ENCODE results near the gene PPP1R26. TPM values are rescaled to one million over a fixed set of nuclear protein-coding genes. Genes with fewer than 3 reads are reported as not detected.

The PPP1R26 gene
- total RNA-seq, 1 donor from 2014 or later = 23.3 TPM

DNA sequence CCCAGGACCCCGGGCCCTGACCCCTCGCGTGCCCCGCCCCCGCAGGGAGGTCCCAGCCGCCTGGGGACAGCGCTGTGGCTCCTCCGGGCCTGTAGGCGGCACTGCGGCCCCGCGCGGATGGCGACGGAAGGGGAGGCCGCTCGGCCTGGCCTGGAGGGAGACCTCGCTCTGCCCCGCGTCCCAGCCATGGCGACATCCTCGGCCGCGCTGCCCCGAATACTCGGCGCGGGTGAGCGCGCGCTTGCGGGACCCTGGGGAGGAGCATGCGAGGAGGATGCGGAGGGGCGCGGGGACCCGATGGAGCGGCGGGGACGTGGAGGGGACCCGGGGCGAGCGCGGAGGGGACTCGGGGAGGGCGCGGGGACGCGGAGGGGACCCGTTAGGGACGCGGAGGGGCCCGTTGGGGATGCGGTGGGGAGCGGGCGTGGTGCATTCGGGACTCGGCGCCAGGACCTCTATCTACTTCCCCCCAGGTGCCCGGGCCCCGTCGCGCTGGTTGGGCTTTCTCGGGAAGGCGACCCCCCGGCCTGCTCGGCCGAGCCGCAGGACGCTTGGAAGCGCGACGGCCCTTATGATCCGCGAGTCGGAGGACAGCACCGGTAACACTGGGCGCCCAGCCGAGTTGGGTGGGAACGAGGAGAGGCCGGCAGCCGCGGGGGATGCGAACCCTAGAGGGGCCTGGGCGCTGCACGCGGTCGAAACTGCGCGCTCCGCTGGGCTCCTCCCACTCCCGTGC is 21.1 kb downstream of the PPP1R26 start, which contains the start of gene MRPS2:
Gene MRPS2, plus strand, starts transcription at position 158 of the 736 bp plus-strand sequence. Its CDS starts 29 bp downstream, at position 187.
- DNase-seq (peak; percentile 94), ATAC-seq (peak; percentile 97)
- intact Hi-C loops (cut with micrococcal nuclease) = no loop called here

DNA sequence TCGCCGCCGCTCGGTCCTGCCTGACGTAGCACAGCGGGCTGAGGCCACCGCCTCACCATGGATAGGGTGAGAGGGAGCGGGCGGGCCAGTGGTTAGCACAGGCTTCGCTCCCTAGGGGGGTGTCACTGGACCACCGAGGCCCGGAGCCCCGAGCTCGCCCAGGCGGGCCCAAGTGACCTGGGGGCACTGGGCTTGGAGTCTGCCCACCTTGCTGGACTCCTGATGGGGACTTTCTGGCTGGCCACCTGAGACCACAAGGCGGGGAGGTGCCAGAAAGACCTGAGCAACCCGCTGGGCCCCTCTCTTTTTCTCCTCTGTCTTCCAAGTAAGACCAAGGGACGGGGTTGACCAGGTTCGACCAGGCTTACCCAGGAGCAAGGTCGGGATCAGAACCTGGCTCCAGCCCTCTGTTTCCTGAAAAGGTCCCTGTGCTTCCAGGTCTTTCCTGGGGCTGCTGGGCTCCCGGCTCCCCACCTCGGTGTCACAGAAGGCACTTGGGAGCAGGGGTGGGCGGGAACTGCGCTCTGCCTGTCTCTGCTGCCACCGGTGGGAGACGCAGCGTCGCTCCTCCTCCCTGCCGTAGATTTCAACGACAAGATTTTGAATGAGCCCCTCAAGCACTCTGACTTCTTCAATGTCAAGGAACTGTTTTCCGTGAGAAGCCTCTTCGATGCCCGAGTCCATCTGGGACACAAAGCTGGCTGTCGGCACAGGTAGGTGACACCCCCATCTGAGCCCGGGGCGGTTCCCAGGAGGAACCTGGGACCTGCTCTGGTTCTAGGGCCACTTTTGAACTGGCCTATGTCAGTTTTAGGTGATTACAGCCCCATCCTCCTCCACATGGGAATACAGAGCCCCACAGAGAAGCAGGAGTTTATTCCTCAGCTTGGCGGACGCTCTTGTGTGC is 21.9 kb downstream of the PPP1R26 start:
- DNase-seq (peak; percentile 27), ATAC-seq (no peak)
- intact Hi-C loops (cut with micrococcal nuclease) = no loop called here

DNA sequence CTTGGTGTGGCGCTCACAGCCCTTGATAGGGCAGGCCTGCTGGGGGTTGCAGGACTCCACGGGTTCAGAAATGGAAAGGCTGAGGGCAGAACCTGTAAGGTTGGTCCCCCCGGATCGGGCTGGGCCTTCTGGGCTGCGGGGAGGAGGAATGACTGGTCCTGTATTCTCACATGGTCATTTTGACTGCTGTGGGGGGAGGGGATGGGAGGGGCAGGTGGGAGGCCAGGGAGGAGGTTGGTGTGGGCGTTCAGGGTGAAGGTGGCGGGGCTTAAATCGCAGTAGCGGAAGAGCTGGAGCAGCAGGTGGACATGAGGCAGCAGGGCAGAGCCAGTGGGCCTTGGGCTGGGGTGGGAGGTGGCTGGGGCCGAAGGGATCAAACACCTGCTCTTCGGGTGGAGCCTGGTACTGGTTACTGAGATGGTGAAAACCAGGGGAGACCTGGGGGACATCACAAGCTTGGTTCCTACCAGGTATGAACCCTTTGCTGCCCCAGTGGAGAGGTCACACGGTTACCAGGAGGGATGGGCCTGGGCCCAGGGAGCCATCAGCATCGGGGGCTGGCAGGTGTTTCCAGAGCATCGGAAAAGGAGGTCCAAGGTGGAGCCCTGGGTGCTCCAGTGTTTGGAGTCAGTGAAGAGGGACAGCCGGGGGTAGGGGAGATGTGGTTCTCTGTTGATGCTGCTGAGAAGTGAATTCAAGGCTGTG is 22.7 kb downstream of the PPP1R26 start:
- no peak for ATAC-seq
- peak; percentile 19 for DNase-seq
- intact Hi-C loops (cut with micrococcal nuclease) = no loop called here

- intact Hi-C loops (cut with micrococcal nuclease) = no loop called here
- no peak for ATAC-seq
- peak; percentile 21 for DNase-seq
Observed at GRCh38 chr9:135502873-135503321, 23.3 kb downstream of the PPP1R26 start.

GRCh38 chr9:135503371-135504261 is 24.0 kb downstream of the PPP1R26 start:
- DNase-seq (peak; percentile 25), ATAC-seq (no peak)
- intact Hi-C loops (cut with micrococcal nuclease) = no loop called here

- intact Hi-C loops (cut with micrococcal nuclease) = no loop called here
- peak; percentile 72 for DNase-seq
- ATAC-seq = no peak
Observed at GRCh38 chr9:135504262-135505243, 25.0 kb downstream of the PPP1R26 start.

GRCh38 chr9:135505406-135506187 is 26.0 kb downstream of the PPP1R26 start:
- no peak for ATAC-seq
- intact Hi-C loops (cut with micrococcal nuclease) = no loop called here
- DNase-seq = peak; percentile 27

DNA sequence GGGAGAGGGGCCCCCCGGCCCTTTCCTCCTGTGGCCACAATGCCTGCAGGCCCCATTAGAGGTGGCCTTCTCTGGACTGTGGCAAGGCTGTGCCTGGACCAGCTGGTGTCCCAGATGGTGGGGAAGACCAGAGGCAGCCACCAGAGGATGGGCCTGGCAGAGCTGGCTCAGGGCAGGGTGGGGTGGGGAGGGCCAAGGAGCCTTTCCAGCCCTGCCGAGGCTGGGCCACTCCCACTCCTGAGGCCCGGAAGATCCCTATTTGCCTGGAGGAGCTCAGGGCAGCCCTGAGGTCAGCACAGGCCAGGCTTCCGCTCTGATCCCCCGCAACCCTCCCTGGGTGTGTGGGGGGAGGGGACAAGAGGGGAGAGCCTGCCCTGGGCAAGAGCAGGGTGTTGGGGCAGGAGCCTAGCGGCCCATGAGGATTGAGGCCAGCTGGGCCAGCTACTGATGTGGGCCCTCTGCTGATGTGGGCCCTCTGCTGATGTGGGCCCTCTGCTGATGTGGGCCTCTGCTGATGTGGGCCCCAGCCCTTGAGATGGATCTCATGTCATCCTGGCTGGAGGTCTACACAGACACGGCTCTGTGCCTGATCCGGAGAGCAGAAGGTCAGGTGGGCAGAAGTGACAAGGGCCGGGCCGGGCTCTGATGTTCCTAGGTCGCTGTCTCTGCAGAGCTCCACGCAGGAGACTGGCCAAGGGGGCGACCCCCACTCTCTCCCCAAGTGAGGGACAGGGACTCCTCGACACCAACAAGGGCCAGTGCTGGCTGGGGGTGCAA is 26.9 kb downstream of the PPP1R26 start:
- DNase-seq = peak; percentile 26

GRCh38 chr9:135507104-135508035 is 27.8 kb downstream of the PPP1R26 start:
- no peak for DNase-seq
- intact Hi-C loops (cut with micrococcal nuclease) = no loop called here
- no peak for ATAC-seq

More for the DNA sequence above, 26.9 kb downstream of the PPP1R26 start:
- intact Hi-C loops (cut with micrococcal nuclease) = no loop called here
- no peak for ATAC-seq

GRCh38 chr9:135508211-135508820 is 28.7 kb downstream of the PPP1R26 start:
- intact Hi-C loops (cut with micrococcal nuclease) = no loop called here
- DNase-seq = no peak
- ATAC-seq = no peak

GRCh38 chr9:135509458-135509857 is 29.9 kb downstream of the PPP1R26 start:
- ATAC-seq = no peak
- DNase-seq = no peak
- intact Hi-C loops (cut with micrococcal nuclease) = no loop called here

DNA sequence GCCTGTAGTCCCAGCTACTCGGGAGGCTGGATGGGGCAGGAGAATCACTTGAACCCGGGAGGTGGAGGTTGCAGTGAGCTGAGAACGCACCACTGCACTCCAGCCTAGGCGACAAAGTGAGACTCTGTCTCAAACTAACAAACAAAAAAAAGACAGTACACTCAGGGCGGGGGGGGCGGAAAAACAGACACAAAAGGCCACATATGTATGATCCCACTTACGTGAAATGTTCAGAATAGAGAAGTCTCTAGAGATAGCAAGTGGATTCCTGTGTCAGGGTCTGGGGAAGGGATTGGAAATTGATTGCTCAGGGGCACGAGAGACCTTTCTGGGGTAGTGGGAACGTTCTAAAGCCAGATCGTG is 32.6 kb downstream of the PPP1R26 start:
- DNase-seq = no peak
- ATAC-seq = no peak
- intact Hi-C loops (cut with micrococcal nuclease) = no loop called here

DNA sequence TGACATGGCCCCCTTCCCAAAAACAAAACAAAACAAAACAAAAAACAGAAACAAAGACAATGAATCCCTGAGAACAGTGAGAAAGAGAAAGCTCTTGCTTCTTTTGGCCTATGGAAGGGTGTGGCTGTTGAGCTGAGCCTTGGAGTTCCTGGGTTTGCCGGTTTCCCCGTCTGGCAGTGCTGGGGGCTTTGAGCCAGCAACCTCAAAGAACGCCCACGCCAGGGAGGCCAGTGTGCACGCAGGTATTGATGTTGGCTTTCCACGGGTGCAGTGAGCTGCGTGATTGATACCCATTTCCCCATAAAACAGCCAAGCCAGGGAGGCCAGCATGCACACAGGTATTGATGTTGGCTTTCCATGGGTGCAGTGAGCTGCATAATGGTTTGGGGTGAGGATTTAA is 33.3 kb downstream of the PPP1R26 start:
- intact Hi-C loops (cut with micrococcal nuclease) = no loop called here
- ATAC-seq (no peak), DNase-seq (no peak)

DNA sequence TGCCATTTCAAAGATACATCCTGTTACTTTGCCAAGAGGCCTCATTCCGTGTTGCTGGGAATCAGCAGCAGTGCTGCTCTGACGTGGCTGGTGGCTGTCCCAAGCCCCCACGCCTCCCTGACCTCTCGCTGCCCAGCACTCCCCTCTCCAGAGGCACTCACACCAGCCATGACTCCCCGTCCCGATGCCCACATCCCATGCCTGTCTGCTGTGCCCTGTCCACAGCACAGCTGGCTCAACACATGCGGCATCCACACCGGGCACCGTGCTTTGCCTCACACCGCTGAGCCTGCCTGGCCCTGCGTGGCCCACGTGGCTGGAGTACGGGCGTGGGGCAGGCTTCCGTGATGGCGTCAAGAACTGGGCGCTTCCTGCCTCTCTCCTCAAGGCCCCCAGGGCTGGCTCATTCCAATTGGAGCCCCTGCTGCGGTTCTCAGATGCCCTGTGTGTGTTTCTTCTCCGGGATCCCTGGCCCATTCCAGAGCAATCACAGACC is 33.8 kb downstream of the PPP1R26 start:
- intact Hi-C loops (cut with micrococcal nuclease) = no loop called here
- no peak for DNase-seq
- no peak for ATAC-seq

Data from left ventricle myocardium superior (tissue), 1 donor.